GM12864 (cell line): ENCODE measurements around the gene RDH16.

Source experiments
- DNase-seq: peaks from one replicate; pipeline ENCODE4 v3.0.0-alpha.2; 2011; ENCODE audit warnings: low read depth
- H3K4me3 ChIP-seq: 2 replicates; pipeline ENCODE4 v1.5.1; 2011; ENCODE audit warnings: mild to moderate bottlenecking, low read depth, low read length, control low read depth
- TF ChIP-seq, protein P1 (sequence below): IDR thresholded peaks from 2 replicates; pipeline ENCODE4 v1.5.1; 2011; ENCODE audit warnings: low read depth, mild to moderate bottlenecking, moderate library complexity, low read length, control low read depth, inconsistent platforms; ENCODE audit errors: missing control alignments

The RDH16 gene

DNA sequence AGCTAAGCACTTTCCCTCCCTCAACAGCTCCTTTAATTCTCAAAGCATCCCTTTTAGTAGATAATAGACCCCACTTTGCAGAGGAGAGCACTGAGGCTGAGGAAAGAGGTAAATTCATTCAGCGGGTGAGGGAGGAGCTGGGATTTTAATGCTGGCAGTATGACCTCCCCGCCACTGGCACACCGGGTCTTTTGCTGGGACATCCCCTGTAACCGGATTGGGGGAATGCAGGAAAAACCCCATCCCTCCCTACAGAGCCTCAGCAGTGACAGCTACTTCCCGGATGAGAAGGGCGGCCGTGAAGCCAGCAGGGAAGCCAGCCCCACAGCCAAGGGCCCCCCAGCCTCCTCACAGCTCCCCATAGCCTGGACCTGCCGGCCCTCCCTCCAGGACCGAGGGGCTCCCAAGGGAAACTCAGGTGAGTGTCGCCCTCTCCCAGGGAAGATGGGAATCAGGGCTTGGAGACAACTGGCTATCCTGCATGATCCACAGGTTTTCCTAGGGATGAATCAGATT, 36.9 kb upstream of the RDH16 start:
- TF ChIP-seq, protein P1, sequence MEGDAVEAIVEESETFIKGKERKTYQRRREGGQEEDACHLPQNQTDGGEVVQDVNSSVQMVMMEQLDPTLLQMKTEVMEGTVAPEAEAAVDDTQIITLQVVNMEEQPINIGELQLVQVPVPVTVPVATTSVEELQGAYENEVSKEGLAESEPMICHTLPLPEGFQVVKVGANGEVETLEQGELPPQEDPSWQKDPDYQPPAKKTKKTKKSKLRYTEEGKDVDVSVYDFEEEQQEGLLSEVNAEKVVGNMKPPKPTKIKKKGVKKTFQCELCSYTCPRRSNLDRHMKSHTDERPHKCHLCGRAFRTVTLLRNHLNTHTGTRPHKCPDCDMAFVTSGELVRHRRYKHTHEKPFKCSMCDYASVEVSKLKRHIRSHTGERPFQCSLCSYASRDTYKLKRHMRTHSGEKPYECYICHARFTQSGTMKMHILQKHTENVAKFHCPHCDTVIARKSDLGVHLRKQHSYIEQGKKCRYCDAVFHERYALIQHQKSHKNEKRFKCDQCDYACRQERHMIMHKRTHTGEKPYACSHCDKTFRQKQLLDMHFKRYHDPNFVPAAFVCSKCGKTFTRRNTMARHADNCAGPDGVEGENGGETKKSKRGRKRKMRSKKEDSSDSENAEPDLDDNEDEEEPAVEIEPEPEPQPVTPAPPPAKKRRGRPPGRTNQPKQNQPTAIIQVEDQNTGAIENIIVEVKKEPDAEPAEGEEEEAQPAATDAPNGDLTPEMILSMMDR = no peak
- no peak overlapping the region for H3K4me3 ChIP-seq
- DNase-seq = no peak

DNA sequence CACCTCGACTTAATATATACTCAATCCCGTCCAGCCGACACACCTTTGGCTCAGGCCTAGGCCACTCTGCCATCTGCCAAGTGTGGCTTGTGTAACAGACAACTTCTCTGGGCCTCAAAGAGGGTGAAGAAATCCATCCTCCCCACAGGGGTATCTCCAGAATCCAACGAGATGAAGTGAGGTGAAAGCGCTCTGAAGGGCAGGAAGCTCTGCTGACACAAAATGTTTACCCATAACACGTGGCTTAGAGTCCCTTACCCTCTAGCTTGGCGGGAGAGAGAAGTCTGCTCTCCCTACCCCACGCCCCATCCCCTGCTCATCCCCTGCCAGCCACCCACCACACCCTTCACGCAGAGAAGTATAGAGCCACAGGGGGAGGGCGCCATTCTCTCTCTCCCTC, 35.9 kb upstream of the RDH16 start:
- H3K4me3 ChIP-seq = no peak overlapping the region
- TF ChIP-seq, protein P1 = no peak
- DNase-seq = no peak

DNA sequence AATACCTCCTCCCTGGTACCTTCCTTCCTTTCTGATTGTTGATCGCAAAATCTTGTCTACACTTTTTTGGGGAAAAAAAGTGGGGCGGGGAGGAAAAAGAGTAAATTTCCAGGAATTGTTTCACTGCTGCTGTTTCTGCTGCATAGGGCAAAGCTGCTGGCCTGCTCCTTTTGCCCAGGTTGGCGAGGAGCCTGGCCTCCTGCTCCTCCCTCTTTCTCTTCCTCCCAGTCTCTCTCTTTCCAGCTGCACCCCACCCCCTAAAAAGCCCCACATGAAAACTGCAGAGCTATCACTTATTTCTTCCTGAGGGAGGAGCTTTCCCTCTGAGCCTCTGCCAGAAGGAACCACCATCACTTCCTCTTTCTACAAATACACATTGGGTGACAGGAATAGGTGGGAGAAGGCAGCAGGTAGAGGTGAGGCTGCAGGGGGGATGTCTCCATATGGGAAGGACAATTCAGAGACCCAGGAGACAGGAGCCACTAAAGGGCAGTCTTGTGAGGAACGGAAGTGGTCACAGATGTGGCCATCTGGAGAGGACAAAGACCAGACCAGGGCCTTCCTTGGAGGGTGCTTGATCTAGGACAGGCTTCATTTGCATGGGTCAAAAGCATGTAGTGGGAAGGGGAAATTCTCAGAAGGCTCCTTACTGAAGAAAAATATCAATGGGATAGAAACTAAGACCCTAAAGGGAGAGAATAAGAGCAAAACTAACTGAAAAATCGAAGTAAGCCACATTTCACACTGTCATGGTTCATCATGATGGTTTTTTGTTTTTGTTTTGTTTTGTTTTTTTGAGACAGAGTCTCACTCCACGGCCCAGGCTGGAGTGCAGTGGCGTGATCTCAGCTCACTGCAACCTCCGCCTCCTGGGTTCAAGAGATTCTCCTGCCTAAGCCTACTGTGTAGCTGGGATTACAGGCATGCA, 34.2 kb upstream of the RDH16 start:
- DNase-seq = no peak
- TF ChIP-seq, protein P1 = no peak
- no peak overlapping the region for H3K4me3 ChIP-seq

DNA sequence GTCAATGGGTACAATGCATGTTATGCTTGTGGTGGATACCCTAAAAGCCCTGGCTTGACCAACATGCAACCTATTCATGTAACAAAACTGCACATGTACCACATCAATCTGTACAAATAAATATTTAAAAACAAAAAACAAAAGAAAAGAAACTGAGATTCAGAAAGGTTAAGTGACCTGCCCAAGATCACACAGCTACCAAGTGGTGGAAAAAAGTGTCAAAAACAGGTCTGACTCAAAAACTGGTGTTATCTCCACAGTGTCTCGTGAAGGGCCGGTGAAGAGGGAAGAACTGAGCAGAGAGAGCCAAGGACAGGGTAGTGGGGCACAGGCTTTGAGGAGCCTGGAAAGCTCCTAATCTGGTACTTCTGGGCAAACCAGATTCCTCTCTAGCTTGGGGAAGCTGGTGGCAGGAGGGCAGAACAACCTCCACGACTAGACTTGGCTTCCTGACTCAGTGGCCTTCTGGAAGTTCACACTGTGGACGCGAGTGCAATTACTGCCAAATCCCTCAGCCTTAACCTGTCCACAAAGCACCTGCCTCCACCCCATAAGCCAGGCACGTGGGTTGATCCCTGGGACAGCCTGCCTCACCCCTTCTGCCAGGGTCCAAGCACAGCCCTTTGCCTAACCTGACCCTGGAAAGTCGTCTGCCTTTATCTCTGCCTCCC, 33.4 kb upstream of the RDH16 start:
- no peak for DNase-seq
- TF ChIP-seq, protein P1 = no peak
- H3K4me3 ChIP-seq = no peak overlapping the region

DNA sequence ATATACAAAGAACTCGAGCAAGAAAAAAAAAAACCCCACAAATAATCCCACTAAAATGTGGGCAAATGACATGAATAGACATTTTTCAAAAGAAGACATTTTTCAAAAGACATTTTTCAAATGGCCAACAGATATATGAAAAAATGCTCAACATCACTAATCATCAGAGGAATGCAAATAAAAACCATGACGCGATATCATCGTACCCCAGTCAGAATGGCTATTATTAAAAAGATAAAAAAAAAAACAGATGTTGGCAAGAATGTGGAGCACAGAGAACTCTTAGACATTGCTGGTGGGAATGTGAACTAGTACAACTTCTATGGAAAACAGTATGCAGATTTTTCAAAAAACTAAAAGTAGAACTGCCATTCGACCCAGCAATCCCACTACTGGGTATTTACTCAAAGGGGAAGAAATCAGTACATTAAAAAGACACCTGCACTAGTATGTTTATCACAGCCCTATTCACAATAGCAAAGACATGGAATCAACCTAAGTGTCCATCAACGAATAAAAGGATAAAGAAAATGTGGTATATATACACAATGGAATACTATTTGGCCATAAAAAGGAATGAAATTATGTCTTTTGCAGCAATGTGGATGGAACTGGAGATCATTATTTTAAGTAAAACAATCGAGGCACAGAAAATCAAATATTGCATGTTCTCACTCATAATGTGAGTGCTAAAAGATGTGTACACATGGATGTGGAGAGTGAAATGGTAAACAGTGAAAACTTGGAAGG, 32.6 kb upstream of the RDH16 start:
- TF ChIP-seq, protein P1 = no peak
- no peak for DNase-seq
- no peak overlapping the region for H3K4me3 ChIP-seq

DNA sequence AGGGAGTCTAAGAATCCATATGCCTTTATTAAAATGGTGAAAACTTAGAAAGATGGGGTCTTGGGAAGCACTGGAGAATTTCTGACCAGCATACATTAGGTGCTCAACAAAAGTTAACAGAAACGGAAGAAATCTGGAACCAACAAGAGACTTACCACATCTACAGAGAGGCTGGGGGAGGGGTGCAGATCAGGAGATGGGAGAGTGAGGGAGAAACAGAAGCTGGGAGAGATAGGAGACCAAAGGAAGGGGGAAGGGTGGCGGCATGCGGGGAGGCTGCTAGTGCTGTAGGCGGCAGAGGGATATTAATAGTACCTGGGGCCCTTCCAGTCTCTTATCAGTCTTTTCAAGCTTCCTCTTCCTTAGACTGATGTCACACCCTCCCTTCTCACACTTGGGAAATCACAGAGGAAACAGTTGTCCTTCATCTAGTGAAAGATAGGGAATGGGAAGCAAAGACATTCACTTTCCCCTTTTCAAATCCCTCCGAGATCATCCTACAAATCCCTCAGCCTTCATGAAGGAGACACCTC, 30.9 kb upstream of the RDH16 start:
- no peak overlapping the region for H3K4me3 ChIP-seq
- TF ChIP-seq, protein P1 = no peak
- DNase-seq = no peak
